Activated CD4-positive, alpha-beta T cell treated with anti-CD3 and anti-CD28 coated beads for 1 hour (primary cell): ENCODE data around the gene CASP10.
"Not testable (repeated sequence)": the region's sequence is repeated elsewhere in the genome, so short reads cannot be mapped to it uniquely, and the experiment has no call there.

Experiments
- DNase-seq: peaks from one replicate; pipeline ENCODE4 v3.0.0-alpha.2; 2020

CASP10 gene, protein sequence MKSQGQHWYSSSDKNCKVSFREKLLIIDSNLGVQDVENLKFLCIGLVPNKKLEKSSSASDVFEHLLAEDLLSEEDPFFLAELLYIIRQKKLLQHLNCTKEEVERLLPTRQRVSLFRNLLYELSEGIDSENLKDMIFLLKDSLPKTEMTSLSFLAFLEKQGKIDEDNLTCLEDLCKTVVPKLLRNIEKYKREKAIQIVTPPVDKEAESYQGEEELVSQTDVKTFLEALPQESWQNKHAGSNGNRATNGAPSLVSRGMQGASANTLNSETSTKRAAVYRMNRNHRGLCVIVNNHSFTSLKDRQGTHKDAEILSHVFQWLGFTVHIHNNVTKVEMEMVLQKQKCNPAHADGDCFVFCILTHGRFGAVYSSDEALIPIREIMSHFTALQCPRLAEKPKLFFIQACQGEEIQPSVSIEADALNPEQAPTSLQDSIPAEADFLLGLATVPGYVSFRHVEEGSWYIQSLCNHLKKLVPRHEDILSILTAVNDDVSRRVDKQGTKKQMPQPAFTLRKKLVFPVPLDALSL

DNA sequence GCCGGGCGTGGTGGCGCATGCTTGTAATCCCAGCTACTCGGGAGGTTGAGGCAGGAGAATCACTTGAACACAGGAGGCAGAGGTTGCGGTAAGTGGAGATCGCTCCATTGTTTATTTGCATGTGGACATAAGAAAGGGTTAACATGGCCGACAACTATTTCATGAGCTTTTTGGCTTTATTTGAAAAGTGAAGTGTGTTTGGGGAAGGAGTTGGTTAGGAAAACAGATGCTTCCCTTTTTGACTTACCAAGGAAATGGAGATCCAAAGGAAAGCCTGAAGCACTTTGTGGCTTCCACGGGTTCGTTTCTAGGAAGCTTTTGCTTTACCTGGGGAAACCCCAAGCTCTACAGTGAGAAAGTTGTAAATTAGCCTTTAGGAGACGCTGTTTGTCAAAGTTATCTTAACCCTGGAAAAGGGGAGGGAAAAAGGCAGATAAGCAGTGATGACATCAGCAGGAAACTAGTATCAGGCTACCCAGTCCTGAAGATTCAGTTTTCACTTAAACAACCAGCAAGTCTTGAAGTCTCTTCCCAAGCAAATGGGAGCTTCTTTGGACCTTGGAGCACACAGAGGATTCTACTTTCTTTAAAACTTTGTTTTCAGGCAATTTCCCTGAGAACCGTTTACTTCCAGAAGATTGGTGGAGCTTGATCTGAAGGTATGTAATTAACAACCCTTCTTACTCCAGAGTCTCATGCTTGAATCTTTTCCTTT is at the start of gene CASP10:
CASP10 (plus strand) TSS at position 492 of the 715 bp plus-strand sequence. CDS start 2,637 bp downstream, outside the sequence.
- no peak for DNase-seq

DNA sequence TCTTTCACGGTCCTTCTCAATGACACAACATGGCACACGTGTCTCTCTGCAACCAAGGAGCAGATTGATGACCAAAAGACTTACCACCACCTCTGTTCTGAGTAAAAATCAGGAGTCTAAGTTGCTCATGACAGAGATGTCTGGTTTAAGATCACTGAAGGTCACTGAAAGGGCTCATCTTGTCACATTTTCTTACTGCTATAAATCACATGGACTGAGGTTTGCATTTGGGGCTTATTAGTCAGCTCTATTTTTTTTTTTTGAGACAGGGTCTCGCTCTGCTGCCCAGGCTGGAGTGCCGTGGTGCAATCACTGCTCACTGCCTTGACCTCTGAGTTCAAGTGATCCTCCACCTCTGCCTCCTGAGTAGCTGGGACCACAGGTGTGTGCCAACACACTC is 47.6 kb upstream of the CASP10 start:
- no peak for DNase-seq

DNA sequence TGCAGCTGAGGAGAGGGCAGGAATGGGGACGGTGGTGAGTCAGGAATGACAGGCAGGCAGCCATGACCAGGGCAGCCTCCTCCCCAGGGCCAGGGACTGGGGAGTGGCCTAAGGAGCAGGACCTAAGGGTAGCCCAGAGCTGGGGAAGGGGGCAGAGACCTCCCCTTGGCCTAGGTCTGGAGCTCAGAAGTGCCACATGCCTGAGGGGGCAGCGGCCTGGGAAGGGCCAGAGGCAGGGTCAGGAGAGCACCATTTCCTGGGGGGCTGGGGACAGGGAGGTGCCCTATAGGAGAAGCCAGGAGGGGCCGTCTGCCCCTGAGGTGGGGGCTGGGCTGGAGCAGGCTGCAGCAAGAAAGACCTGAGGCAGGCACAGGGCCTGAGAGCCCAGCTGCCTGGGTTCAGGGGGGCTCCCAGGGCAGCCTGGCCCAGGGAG is 46.0 kb upstream of the CASP10 start:
- no peak for DNase-seq

DNA sequence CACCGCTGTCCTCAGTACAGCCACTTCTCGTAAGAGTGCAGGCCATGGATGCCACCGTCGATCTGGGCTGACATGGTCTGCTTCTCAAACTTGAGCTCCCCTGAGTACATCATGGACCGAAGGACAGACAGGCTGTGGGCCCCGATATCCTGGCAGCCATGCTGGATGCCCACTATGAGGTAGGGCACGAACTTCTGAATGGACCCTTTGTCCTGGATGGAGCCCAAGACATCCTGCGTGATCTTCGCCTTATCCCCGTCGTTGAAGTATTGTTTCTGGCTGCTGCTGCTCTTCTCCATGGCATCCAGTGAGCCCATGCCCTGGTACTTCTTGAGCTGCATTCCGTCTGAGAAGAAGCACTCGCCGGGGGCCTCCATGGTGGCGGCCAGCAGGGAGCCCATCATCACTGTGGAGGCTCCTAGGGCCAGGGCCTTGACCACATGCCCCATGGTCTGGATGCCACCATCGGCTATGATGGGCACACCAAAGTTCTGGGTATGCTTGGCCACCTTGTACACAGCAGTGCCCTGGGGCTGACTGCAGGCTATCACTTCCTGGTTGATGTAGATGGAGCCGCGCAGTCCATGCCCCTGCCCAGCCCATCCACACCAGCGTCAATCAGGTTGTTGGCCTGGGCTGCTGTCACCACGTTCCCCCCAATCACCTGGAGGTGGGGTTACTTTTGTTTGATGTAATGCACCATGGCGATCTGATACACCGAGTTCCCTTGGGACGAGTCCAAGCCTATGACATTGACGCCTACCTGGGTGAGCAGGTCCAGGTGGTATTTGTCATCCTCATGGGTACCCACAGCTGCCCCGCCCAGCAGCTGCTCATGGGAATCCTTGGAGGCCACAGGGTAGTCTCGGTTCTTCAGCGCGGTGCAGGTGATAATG is 45.2 kb upstream of the CASP10 start:
- no peak for DNase-seq

DNA sequence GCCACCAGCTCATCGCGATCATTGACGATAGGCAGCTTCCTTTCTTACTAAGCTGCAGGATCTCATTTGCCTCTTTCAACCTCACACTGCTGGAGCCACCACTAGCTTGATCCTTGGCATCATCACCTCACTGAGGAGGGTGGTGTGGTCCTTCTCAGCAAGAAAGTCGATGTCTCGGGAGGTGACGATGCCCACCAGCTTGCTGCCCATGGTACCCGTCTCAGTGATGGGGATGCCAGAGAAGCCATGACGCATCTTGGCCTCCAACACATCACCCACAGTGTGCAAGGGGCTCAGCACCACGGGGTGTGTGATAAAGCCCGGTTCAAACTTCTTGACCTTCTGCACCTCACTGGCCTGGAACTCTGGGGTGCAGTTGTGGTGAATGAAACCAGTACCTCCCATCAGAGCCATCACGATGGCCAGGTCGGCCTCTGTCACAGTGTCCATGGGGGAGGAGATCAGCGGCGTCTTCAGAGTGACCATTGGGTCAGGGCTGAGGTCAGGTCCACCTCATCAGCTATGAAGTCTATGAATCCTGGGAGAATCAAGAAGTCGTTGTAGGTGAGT is 44.5 kb upstream of the CASP10 start:
- no peak for DNase-seq

DNA sequence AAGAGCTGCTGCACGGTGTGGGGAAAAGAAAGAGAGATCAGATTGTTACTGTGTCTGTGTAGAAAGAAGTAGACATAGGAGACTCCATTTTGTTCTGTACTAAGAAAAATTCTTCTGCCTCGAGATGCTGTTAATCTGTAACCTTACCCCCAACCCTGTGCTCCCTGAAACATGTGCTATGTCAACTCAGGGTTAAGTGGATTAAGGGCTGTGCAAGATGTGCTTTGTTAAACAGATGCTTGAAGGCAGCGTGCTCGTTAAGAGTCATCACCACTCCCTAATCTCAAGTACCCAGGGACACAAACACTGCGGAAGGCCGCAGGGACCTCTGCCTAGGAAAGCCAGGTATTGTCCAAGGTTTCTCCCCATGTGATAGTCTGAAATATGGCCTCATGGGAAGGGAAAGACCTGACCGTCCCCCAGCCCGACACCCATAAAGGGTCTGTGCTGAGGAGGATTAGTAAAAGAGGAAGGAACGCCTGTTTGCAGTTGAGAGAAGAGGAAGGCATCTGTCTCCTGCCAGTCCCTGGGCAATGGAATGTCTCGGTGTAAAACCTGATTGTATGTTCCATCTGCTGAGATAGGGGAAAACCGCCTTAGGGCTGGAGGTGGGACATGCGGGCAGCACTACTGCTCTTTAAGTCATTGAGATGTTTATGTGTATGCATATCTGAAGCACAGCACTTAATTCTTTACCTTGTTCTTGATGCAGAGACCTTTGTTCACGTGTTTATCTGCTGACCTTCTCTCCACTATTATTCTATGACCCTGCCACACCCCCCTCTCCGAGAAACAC is 43.8 kb upstream of the CASP10 start:
- not testable (repeated sequence) for DNase-seq

DNA sequence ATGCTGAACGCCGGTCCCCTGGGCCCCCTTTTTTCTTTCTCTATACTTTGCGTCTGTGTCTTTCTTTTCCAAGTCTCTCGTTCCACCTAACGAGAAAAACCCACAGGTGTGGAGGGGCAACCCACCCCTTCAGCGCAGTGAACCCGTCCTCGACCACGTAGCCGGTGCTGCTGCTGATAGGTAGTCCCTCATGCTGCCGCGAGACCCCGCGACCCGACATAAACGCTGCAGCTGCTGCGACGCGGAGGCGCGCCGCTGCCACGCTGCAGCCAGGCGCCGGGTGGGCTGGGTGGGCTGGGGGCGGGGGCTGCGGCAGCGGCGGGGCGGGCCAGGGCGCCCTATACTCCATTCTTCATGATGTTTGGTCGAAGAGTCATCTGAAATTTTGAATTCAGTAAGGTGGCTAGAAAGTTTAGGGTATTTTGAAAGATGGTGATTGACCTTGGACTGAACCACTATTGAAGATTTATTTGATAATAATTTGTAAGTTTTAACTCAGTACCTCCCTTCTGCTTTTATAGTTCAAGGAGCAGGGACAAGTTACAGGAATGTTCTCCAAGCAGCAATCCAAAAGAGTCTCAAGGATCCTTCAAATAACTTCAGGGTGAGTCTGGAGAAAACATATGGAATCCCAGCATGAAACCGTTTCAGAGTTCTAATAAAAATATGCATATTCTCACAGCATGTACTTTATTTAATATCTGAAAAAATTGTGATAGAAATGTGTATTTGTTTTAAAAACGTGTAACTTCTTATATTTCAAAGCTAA is 42.9 kb upstream of the CASP10 start:
- no peak for DNase-seq

DNA sequence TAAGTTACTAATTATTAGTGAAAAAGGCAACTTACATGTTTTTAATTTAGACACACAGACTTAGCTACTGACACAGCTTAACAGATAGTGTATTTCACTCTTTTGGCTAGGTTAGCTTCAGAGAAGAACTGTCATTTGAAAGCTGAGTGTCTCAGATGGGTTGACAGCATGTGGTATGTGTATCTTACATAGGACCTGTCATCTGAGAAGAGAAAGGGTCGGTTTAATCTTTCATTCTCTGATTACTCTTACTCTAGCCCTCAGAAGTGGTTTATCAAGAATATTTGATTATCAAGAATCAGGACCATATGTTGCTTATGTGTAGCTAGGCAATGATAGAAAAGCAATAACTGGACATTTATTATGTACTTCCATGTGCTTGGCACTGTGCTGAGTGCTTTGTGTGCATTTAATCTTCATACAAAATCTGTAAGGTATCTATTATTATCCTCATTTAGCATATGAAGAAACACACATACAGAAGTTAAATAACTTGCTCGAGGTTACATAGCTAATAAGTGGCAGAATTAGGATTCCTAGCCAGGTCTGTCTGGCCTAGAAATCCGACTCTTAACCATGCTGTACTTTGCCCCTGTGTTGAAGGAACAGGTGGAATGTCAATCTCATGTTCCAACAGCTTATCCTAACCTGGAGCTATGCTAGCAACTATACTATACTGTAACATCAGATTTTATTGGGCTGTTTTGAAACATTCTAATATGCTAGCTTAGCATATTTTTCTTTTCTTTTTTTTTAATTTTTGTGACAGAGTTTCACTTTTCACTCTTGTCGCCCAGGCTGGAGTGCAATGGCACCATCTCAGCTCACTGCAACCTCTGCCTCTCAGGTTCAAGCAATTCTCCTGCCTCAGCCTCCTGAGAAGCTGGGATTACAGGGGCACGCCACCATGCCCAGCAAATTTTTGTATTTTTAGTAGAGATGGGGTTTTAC is 38.6 kb upstream of the CASP10 start:
- no peak for DNase-seq

DNA sequence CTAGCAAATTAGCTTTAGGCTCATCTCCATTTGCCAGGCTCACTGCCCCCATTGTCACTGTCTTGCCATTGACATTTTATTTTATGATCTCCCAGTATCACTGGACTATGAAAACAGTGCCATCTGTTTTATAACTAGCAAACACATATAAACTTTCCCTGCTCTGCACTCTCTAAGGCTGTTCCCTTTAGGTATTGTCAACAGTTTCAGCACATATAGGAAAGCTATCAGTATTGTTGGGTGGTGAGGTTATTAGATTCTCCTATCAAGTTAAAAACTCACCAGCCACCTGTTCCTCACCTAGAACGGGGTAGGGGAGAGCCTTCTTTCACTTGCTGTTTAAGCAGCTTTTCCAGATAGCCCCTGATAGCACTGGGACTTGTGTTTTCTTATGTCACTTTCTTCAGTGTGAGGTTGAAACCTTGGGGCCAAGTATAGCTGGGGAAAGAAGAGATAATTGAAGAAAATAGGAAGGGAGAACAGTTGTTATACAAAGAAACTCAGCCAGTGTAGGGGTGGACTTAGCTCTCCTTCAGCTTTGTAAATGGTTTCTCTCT is 34.4 kb upstream of the CASP10 start:
- DNase-seq = no peak

DNA sequence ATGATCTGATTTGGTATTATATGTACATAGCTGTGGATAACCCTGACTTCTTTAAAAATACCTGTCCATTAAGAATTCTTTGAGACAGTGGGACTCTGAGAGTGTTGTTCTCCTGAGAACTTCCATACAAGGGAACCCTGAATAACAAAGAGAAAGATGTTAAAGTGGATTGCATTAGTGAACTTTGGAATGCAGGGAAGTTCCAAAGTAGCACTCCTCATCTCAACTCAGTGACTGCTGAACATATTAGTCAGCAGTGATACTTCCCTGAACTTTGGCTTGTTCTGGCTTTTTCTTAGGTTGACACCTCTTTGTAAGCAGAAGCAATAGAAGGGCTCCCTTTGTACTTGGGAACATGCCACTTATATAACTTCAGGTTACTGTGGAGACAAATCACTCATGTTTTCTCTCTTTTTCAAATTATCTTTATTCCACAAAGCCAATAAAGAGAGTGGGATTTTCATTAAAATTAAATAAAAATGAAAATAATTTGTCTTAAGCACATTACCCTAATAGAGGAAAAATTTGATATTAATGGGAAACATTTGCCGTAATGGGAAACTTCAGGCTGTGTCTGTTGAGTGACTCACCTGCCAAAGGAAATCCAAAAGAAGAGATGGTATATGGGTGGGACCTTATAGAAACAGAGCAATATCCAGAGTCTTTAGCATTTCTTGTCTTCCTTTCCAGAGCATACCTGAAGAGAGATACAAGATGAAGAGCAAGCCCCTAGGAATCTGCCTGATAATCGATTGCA is 33.7 kb upstream of the CASP10 start:
- DNase-seq = no peak

DNA sequence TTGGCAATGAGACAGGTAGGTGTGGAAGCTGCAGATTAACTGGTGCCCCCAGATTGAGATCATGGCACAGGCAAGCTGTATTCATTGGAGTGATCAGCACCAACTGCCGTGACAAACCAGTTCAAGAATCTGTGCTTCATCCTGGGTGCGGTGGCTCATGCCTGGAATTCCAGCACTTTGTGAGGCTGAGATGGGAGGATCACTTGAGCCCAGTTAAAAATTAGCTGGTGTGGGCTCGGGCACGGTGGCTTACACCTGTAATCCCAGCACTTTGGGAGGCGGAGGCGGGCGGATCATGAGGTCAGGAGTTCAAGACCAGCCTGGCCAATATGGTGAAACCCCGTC is 33.1 kb upstream of the CASP10 start:
- not testable (repeated sequence) for DNase-seq

DNA sequence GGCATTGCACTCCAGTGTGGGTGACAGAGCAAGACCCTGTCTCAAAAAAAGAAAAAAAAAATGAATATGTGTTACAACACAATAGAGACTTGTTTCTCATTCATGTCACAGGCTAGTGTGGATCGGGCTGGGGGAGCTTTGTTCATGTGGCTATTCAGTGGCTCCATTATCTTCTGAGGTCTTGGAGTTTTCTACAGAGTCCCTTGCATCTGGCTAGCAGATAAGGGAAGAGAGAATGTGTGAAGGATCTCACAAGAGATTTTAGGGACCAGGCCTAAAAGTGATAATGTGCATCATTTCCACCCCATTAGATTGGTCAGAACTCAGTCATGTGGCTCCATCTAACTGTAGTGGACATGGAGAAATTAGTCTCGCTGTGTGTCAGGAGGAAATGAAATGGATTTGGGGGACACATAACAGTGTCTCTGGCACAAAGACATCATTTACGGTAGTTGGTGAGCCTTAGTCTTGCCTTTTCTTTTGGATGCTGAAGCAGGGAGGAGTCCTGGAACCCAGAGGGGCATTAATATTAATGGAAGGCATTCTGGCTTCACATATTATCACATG is 32.4 kb upstream of the CASP10 start:
- DNase-seq = no peak

DNA sequence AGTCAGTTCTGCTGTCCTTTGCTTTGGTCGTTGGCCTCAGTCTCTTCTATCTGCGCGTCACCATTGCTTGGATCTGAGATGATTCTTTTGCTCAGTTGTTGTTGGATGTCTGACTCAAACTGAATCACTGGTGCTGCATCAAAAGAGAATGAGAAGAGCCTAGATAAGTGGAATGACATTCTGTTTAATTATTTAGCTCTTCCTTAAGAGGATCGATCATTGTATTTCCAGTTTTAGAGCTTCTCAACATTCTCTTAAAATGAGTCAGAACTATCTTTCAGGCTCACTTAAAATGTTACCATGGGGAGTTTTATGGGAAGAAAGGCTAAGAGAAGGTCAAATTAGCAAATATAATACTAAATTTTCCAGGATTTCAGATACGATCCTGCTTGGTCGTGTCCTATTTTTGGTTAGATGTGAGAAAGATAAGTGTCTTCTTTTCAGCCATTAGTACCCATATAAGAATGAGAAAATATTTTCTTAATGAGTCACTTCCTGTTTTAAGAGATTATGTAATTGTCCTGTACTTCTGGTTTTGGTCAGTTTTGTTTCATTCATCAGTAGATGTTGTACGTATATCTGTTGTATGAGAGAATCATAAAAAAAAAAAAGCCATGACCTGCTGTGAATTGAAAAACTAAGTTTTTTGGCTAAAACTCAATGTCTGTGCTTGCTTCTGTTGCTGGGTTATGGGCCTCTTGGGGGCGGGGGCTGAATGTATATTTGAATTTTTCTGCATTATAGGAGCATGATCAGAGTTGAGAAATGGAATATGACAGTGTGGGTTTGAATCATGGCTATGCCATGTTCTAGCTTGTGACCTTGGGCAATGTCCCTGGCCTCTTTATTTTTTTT is 31.6 kb upstream of the CASP10 start:
- DNase-seq = no peak

DNA sequence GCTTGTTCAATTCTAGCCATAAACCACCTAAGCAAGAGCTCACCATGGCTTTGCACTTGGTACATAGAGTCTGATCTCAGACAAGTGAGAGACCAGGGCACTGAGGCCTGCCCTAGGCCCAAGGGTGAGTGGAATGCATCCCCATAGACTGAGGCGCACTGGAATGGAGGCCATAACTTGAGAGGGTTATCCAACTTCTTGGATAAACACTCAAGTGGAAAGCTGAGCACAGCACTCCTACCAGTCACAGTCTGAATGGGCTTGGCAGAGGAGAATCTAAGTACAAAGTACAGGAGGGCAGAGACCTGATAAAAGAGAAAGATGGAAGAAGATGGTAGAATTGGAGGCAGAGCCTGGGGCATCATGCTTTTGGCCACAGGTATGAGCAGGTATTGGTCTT is 30.4 kb upstream of the CASP10 start:
- no peak for DNase-seq

DNA sequence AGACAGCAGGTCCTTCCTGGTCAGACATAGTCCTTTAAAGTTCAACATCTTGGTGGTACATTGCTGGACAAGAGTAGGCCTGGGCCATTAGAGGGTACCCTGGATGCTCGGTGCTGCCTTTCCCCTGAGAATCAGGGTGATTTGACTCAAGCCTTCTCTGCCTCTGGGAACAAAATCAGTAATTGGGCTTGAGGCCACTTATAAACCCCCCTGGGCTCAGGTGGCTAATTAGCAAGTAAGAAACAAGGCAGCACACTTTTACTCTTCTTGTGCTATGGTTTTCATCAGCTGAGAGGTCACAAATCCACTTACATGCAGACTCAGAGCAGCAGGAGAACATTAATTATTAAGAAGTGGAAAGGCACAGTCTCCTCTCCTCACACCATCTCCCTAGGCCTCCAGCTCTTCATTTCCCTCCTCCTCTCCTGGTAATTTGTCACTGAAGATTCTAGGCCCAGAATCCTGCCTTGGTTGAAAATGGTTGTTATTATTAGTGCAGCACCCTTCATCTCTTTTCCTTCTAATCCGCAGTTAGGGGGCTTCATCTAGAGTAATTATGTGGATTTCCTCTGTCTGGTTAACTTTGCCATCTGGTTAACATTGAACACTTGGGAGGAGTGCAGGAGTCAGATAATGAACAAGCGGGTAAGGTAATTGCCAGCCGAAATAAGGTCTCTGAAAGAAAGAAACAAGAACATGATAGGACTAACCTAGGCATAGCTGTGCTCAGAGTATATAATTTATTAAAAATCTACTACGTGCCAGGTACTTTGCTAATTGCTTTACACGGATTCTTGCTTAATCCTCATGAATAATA is 29.7 kb upstream of the CASP10 start:
- no peak for DNase-seq

DNA sequence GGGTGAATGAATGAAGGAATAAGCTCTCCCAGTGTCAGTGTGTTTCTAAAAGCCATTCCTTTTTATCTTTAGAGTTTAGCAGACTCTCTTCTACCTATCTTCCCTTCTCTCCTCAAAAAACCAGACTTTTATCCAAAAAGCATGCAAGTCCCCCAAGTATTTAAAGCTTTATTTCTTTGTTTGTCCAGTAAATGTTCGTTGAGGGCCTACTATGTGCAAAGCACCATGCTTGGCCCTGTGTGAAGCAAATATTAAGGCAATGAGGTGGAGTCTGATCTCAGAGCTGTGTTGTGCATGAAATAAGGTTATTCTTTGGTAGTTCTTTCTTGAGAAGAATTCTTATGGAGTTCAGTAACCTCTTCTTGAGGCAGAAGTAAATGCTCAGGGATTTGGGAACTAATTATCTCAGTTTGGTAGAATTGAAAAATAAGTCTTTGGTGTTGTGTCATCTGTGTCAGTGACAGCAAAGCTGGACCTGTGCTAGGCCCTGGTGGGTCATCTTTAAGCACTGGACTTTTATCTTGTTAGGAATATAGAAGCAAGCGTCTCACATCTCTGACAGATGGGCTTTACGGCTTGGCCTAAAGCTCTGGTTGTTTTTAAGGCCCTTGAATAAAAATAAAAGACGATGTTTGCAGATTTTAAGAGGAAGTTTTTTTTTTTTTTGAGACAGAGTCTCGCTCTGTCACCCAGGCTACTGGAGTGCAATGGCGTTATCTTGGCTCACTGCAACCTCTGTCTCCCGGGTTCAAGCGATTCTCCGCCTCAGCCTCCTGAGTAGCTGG is 28.1 kb upstream of the CASP10 start:
- DNase-seq = no peak
